ENCODE measurements around the gene DSEL. TPM values are rescaled to one million over a fixed set of nuclear protein-coding genes. Genes with fewer than 3 reads are reported as not detected.

Gene DSEL
- total RNA-seq (2021) (24.9 and 30.8 TPM in 2 replicates), Bru-seq, nascent RNA (percentile 96 among the genes with signal in this experiment), BruChase-seq, experiment 1, labeled RNA remaining after a 2-hour chase (percentile 100 among the genes with signal in this experiment), BruChase-seq, experiment 2, labeled RNA remaining after a 6-hour chase (percentile 98 among the genes with signal in this experiment)
- long read RNA-seq, full-length matches to known transcripts = 11 of 24 reads
- long read RNA-seq, partial matches to known transcripts = 0 of 24 reads
- long read RNA-seq, other reads (novel, unspliced or antisense) = 13 of 24 reads

DNA sequence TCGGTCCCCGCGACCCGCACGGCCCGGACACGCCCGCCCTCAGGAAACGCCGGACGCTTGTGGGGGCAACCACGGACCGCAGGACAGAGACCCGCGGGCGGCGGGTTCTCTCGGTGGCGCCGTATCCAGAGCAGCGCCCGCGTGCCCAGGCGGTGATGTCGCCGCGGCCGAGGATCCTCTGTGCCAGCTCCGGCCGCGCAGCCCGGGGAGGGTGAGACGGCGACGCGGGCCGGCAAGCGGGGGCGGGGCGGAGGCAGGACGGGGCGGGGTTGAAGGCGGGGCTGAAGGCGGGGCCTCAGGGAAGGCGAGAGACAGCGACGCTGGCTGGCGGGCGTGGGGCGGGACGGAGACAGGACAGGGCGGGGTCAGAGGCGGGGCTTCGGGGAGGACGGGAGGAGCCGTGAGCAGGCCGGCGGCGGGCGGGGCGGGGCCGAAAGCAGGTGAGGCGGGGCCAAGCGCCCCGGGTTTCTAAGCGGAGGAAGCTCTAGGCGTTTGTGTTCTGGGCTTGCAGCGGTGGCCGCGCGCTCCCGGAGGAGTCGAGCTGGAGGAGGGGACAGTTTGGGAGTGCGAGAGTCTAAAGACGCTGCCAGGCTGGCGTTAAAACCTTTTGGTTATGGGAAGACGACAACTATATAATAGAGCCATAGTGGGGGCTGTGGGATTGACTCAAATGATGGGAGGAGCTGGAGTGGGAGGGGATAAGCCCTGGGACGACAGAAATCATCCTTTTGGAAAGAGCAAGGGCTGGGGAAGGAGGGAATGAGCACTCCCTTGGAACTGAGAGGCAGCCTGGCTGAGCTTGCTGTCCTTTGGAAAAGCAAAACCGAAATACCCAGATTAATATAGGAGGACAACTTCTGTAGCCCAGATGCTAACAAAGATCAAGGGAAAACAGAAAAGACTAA lies at the start of gene DSEL:
DSEL (minus strand) TSS at position 182 of the 905 bp plus-strand sequence. CDS start 2,112 bp downstream, outside the sequence.
- intact Hi-C loops (cut with micrococcal nuclease; ENCODE audit: unreplicated experiment) = loop anchor here (2.0 to 10.0 kb wide), 7 partner anchors 78 to 1148 kb away; no protein-coding TSS in a partner anchor
- Histone ChIP-seq H3K4me3 (ENCODE audit: low read depth, low read length, poor library complexity, severe bottlenecking) (peak within 1 kb of the TSS; percentile 85), H3K9me3 (ENCODE audit: low read depth, low read length, poor library complexity, severe bottlenecking) (no peaks in the 10 kb centered on the region), H3K4me1 (ENCODE audit: insufficient read depth, low read length, poor library complexity, severe bottlenecking) (peaks cover 6% of the 10 kb centered on the region), H3K36me3 (ENCODE audit: insufficient read depth, low read length, poor library complexity, severe bottlenecking) (peaks cover 32% of the 10 kb centered on the region), H3K27me3 (replicated peaks; ENCODE audit: insufficient read depth, low read depth, low read length, poor library complexity) (no peaks in the 10 kb centered on the region), H3K27ac (ENCODE audit: low read depth, low read length, poor library complexity, severe bottlenecking) (peak within 1 kb of the TSS; percentile 90)
- no TSS peak for BruUV-seq (replicated peaks)
- ChIA-PET POLR2A (ENCODE audit: low non-redundant PET) (interaction anchor here (1.3 kb wide), 1 partner anchor 988 kb away, joined by 25 read pairs; no protein-coding TSS in a partner anchor), CTCF (interaction anchor here (0.7 to 1.1 kb wide), 3 partner anchors 303 to 988 kb away, joined by 3 to 12 read pairs (median 4); no protein-coding TSS in a partner anchor)
- DNase-seq (ENCODE audit: low spot score) = peak; percentile 94
- TF ChIP-seq, protein P1, sequence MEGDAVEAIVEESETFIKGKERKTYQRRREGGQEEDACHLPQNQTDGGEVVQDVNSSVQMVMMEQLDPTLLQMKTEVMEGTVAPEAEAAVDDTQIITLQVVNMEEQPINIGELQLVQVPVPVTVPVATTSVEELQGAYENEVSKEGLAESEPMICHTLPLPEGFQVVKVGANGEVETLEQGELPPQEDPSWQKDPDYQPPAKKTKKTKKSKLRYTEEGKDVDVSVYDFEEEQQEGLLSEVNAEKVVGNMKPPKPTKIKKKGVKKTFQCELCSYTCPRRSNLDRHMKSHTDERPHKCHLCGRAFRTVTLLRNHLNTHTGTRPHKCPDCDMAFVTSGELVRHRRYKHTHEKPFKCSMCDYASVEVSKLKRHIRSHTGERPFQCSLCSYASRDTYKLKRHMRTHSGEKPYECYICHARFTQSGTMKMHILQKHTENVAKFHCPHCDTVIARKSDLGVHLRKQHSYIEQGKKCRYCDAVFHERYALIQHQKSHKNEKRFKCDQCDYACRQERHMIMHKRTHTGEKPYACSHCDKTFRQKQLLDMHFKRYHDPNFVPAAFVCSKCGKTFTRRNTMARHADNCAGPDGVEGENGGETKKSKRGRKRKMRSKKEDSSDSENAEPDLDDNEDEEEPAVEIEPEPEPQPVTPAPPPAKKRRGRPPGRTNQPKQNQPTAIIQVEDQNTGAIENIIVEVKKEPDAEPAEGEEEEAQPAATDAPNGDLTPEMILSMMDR (conservative IDR thresholded peaks at IDR 0.05; ENCODE audit: low read depth, low read length) = no peak
- TF ChIP-seq EZH2 (IDR thresholded peaks at IDR 0.05; ENCODE audit: borderline replicate concordance, low read depth, low read length, poor library complexity, severe bottlenecking) = no peak

DNA sequence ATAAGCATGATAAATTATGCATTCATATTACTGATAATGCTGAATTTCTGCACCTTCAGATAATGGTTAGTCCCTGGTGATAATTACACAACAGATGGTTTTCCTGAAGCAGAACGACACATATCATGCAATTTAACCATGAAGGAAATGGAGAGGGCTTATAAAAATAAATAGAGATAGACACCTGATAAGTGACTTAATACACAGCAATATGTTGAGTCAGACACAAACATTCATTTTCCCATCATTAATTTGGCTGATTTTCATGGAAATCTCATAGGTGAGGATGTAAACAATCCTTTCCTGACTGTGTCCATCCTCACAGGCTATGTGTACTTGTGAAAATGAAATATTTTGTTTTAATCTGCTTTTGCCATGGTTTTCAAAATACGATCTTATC lies 36.9 kb upstream of the DSEL start:
- peak; percentile 5 for DNase-seq (ENCODE audit: low spot score)
- ChIA-PET POLR2A (ENCODE audit: low non-redundant PET) (no interaction called here), CTCF (no interaction called here)
- no peaks in the 10 kb centered on the region for H3K4me1 ChIP-seq (ENCODE audit: insufficient read depth, low read length, poor library complexity, severe bottlenecking)
- intact Hi-C loops (cut with micrococcal nuclease; ENCODE audit: unreplicated experiment) = no loop called here
- no peak overlapping the region for H3K27ac ChIP-seq (ENCODE audit: low read depth, low read length, poor library complexity, severe bottlenecking)
- peaks cover 5% of the 10 kb centered on the region for H3K9me3 ChIP-seq (ENCODE audit: low read depth, low read length, poor library complexity, severe bottlenecking)
- H3K36me3 ChIP-seq (ENCODE audit: insufficient read depth, low read length, poor library complexity, severe bottlenecking) = no peaks in the 10 kb centered on the region
- H3K4me3 ChIP-seq (ENCODE audit: low read depth, low read length, poor library complexity, severe bottlenecking) = no peak overlapping the region
- no TSS peak for BruUV-seq (replicated peaks)
- H3K27me3 ChIP-seq (replicated peaks; ENCODE audit: insufficient read depth, low read depth, low read length, poor library complexity) = no peaks in the 10 kb centered on the region
- TF ChIP-seq EZH2 (IDR thresholded peaks at IDR 0.05; ENCODE audit: borderline replicate concordance, low read depth, low read length, poor library complexity, severe bottlenecking) = no peak
- TF ChIP-seq, protein P1 (conservative IDR thresholded peaks at IDR 0.05; ENCODE audit: low read depth, low read length) = no peak

DNA sequence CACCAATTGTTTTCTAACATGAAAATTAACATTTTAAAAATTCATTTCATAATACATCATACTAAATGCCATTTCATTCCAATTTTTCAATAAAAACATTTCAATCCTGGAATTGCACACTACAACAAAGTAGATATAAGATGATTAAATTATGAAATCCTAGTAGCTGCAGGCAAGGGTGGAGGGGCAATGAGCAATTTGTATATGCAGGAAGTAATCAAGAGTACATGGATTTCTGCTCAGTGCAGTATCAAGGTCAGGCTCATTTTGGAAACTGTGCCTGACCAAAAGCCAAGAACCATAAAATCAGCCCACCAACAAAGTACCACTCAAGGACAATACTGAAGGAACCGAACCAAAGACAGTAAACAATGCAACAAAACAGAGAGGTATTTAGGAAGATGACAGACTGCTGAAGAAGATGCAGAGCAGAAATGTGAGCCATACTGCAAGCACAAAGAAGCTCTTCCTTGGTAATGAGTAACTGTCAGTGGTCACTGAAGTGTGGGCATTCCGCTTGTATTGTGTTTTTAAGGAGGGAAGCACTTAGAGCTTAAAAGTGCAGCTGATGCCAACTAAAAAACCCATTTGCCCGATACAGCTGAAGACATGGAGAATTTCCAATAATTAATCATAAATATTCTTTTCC lies 34.5 kb upstream of the DSEL start:
- TF ChIP-seq, protein P1 (conservative IDR thresholded peaks at IDR 0.05; ENCODE audit: low read depth, low read length) = no peak
- TF ChIP-seq EZH2 (IDR thresholded peaks at IDR 0.05; ENCODE audit: borderline replicate concordance, low read depth, low read length, poor library complexity, severe bottlenecking) = no peak
- POLR2A ChIA-PET (ENCODE audit: low non-redundant PET) = no interaction called here

More for the DNA sequence above, 34.5 kb upstream of the DSEL start:
- no peaks in the 10 kb centered on the region for H3K4me1 ChIP-seq (ENCODE audit: insufficient read depth, low read length, poor library complexity, severe bottlenecking)
- no peak overlapping the region for H3K4me3 ChIP-seq (ENCODE audit: low read depth, low read length, poor library complexity, severe bottlenecking)
- H3K36me3 ChIP-seq (ENCODE audit: insufficient read depth, low read length, poor library complexity, severe bottlenecking) = no peaks in the 10 kb centered on the region
- intact Hi-C loops (cut with micrococcal nuclease; ENCODE audit: unreplicated experiment) = no loop called here
- no peaks in the 10 kb centered on the region for H3K9me3 ChIP-seq (ENCODE audit: low read depth, low read length, poor library complexity, severe bottlenecking)
- H3K27ac ChIP-seq (ENCODE audit: low read depth, low read length, poor library complexity, severe bottlenecking) = no peak overlapping the region
- BruUV-seq (replicated peaks) = no TSS peak
- DNase-seq (ENCODE audit: low spot score) = no peak
- CTCF ChIA-PET = no interaction called here
- H3K27me3 ChIP-seq (replicated peaks; ENCODE audit: insufficient read depth, low read depth, low read length, poor library complexity) = no peaks in the 10 kb centered on the region

Data from A673 (cell line).